Chondrocyte (in vitro differentiated cells): ENCODE measurements around the gene TTC9C. TPM values are rescaled to one million over a fixed set of nuclear protein-coding genes. Genes with fewer than 3 reads are reported as not detected.

ENCODE experiments used
- DNase-seq: peaks from one replicate; pipeline ENCODE4 v3.0.0; 2021; ENCODE audit warnings: mixed read lengths, low spot score
- H3K27ac Mint-ChIP-seq: one replicate; pipeline ENCODE4 v1.8.0; 2021; ENCODE audit warnings: mild to moderate bottlenecking, moderate library complexity, mixed read lengths; ENCODE audit not compliant: unreplicated experiment
- H3K27me3 Mint-ChIP-seq: 2 replicates; pipeline ENCODE4 v1.8.0; 2021; ENCODE audit warnings: low read depth, mixed read lengths
- H3K36me3 Mint-ChIP-seq: 2 replicates; pipeline ENCODE4 v1.8.0; 2021; ENCODE audit warnings: low read depth, mixed read lengths
- H3K4me1 Mint-ChIP-seq: 2 replicates; pipeline ENCODE4 v1.8.0; 2021; ENCODE audit warnings: low read depth, mild to moderate bottlenecking, mixed read lengths
- H3K4me3 Mint-ChIP-seq: one replicate; pipeline ENCODE4 v1.8.0; 2021; ENCODE audit warnings: mild to moderate bottlenecking, moderate library complexity, mixed read lengths; ENCODE audit not compliant: unreplicated experiment
- H3K9me3 Mint-ChIP-seq: 2 replicates; pipeline ENCODE4 v1.8.0; 2021; ENCODE audit warnings: low read depth, mixed read lengths
- CTCF ChIP-seq: fragments of 200-600 bp; sonication (generic); IDR thresholded peaks from 2 replicates; pipeline ENCODE4 v1.5.0; 2021; ENCODE audit warnings: antibody characterized with exemption, mild to moderate bottlenecking, moderate library complexity
- long read RNA-seq: library from polyadenylated mRNA; stranded (forward); transcript quantifications from one replicate; pipeline ENCODE4 v2.0.0, GENCODE V29; 2021
- total RNA-seq: library from RNA; stranded (reverse); gene quantifications from 3 replicates; pipeline ENCODE4 v1.2.1, GENCODE V29; 2021

The TTC9C gene
- 33.0 to 36.8 TPM (median 36.7 TPM) in 3 replicates for total RNA-seq
- long read RNA-seq, transcript TTC9C-202 (3 exons, 1,080 nt): major isoform, 8 of 11 reads
- long read RNA-seq, partial matches to known transcripts: 1 of 11 reads
- long read RNA-seq, other reads (novel, unspliced or antisense): 1 of 11 reads

- peak; percentile 10 for TF ChIP-seq CTCF
- Mint-ChIP-seq H3K27me3 (no peaks in the 10 kb centered on the region), H3K4me3 (peak within 1 kb of the TSS; percentile 96), H3K4me1 (peaks cover 50% of the 10 kb centered on the region), H3K36me3 (peaks cover 13% of the 10 kb centered on the region), H3K27ac (peak within 1 kb of the TSS; percentile 98), H3K9me3 (no peaks in the 10 kb centered on the region)
- no peak for DNase-seq
Observed at GRCh38 chr11:62728171-62728988, at the start of gene TTC9C. Gene TTC9C (plus strand): TSS chr11:62728486. CDS start chr11:62728849, 363 bp downstream.

GRCh38 chr11:62678770-62679696, 49.3 kb upstream of the TTC9C start, which contains the start of gene UBXN1:
Gene UBXN1 (minus strand): TSS chr11:62679073. CDS start chr11:62678923, 150 bp downstream.
- Mint-ChIP-seq H3K4me3 (peak within 1 kb of the TSS; percentile 84), H3K9me3 (no peaks in the 10 kb centered on the region), H3K4me1 (peaks cover 35% of the 10 kb centered on the region), H3K27me3 (no peaks in the 10 kb centered on the region), H3K36me3 (peaks cover 10% of the 10 kb centered on the region), H3K27ac (peak within 1 kb of the TSS; percentile 98)
- peak; percentile 94 for DNase-seq
- no peak for TF ChIP-seq CTCF

GRCh38 chr11:62680825-62681240, 47.5 kb upstream of the TTC9C start:
- peak; percentile 78 for TF ChIP-seq CTCF
- Mint-ChIP-seq H3K36me3 (peaks cover 8% of the 10 kb centered on the region), H3K27me3 (no peaks in the 10 kb centered on the region), H3K4me3 (no peak overlapping the region), H3K4me1 (peaks cover 35% of the 10 kb centered on the region), H3K27ac (peak overlapping the region; percentile 90), H3K9me3 (no peaks in the 10 kb centered on the region)
- DNase-seq: no peak

GRCh38 chr11:62682518-62682917, 45.8 kb upstream of the TTC9C start:
- DNase-seq: no peak
- Mint-ChIP-seq H3K27ac (no peak overlapping the region), H3K27me3 (no peaks in the 10 kb centered on the region), H3K36me3 (peaks cover 3% of the 10 kb centered on the region), H3K9me3 (no peaks in the 10 kb centered on the region), H3K4me3 (no peak overlapping the region), H3K4me1 (peaks cover 26% of the 10 kb centered on the region)
- TF ChIP-seq CTCF: no peak
